HL-60 (cell line): Measurements from ENCODE around the gene ARHGAP21.

Experiments used
- DNase-seq, 2 experiments: peaks; one replicate each; pipeline ENCODE4 v3.0.0-alpha.2; 2010 to 2020; ENCODE audit warnings: low read depth in 1 of 2, low spot score in 1 of 2
- H3K27ac ChIP-seq: fragments of 250-450 bp; sonication (Bioruptor Pico); replicated peaks from 2 replicates; pipeline ENCODE4 v1.5.1; 2020; ENCODE audit warnings: mild to moderate bottlenecking, moderate library complexity
- H3K27me3 ChIP-seq: fragments of 250-450 bp; sonication (Bioruptor Pico); 2 replicates; pipeline ENCODE4 v1.5.1; 2021; ENCODE audit warnings: mild to moderate bottlenecking, moderate library complexity; ENCODE audit not compliant: insufficient read depth, poor library complexity, severe bottlenecking
- H3K4me3 ChIP-seq: replicated peaks from 2 replicates; pipeline ENCODE4 v1.5.1; 2011; ENCODE audit warnings: mild to moderate bottlenecking, control low read depth, low read length; ENCODE audit not compliant: insufficient read depth
- CTCF ChIP-seq: IDR thresholded peaks from one replicate; pipeline ENCODE4 v1.5.1; 2011; ENCODE audit warnings: low read length, control low read depth, inconsistent platforms; ENCODE audit not compliant: insufficient read depth
- GABPA ChIP-seq: IDR thresholded peaks from 2 replicates; pipeline ENCODE4 v1.6.1; 2012; ENCODE audit warnings: low read depth
- POLR2AphosphoS5 ChIP-seq: IDR thresholded peaks from 2 replicates; pipeline ENCODE4 v1.6.1; 2012; ENCODE audit warnings: low read depth
- SPI1 ChIP-seq: IDR thresholded peaks from 2 replicates; pipeline ENCODE4 v1.6.1; 2012; ENCODE audit warnings: low read depth, mild to moderate bottlenecking, borderline replicate concordance
- TF ChIP-seq, protein P1 (sequence below): IDR thresholded peaks from 2 replicates; pipeline ENCODE4 v1.6.1; 2012; ENCODE audit warnings: low read depth; ENCODE audit not compliant: insufficient replicate concordance

ARHGAP21 gene

GRCh38 chr10:24597961-24598360 lies 125.7 kb downstream of the ARHGAP21 start:
- no peaks in the 10 kb centered on the region for H3K27me3 ChIP-seq
- no peak overlapping the region for H3K27ac ChIP-seq
- no peak for TF ChIP-seq GABPA
- TF ChIP-seq, protein P1, sequence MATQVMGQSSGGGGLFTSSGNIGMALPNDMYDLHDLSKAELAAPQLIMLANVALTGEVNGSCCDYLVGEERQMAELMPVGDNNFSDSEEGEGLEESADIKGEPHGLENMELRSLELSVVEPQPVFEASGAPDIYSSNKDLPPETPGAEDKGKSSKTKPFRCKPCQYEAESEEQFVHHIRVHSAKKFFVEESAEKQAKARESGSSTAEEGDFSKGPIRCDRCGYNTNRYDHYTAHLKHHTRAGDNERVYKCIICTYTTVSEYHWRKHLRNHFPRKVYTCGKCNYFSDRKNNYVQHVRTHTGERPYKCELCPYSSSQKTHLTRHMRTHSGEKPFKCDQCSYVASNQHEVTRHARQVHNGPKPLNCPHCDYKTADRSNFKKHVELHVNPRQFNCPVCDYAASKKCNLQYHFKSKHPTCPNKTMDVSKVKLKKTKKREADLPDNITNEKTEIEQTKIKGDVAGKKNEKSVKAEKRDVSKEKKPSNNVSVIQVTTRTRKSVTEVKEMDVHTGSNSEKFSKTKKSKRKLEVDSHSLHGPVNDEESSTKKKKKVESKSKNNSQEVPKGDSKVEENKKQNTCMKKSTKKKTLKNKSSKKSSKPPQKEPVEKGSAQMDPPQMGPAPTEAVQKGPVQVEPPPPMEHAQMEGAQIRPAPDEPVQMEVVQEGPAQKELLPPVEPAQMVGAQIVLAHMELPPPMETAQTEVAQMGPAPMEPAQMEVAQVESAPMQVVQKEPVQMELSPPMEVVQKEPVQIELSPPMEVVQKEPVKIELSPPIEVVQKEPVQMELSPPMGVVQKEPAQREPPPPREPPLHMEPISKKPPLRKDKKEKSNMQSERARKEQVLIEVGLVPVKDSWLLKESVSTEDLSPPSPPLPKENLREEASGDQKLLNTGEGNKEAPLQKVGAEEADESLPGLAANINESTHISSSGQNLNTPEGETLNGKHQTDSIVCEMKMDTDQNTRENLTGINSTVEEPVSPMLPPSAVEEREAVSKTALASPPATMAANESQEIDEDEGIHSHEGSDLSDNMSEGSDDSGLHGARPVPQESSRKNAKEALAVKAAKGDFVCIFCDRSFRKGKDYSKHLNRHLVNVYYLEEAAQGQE: no peak
- no peak for TF ChIP-seq SPI1
- TF ChIP-seq POLR2AphosphoS5: no peak

GRCh38 chr10:24597426-24597825 lies 126.3 kb downstream of the ARHGAP21 start:
- H3K4me3 ChIP-seq: no peak overlapping the region
- H3K27ac ChIP-seq: no peak overlapping the region
- TF ChIP-seq GABPA (no peak), CTCF (no peak), POLR2AphosphoS5 (no peak), SPI1 (no peak)
- TF ChIP-seq, protein P1: no peak
- H3K27me3 ChIP-seq: no peaks in the 10 kb centered on the region
- no peak for DNase-seq

More at GRCh38 chr10:24597961-24598360, 125.7 kb downstream of the ARHGAP21 start:
- H3K4me3 ChIP-seq: no peak overlapping the region
- DNase-seq: no peak

DNA sequence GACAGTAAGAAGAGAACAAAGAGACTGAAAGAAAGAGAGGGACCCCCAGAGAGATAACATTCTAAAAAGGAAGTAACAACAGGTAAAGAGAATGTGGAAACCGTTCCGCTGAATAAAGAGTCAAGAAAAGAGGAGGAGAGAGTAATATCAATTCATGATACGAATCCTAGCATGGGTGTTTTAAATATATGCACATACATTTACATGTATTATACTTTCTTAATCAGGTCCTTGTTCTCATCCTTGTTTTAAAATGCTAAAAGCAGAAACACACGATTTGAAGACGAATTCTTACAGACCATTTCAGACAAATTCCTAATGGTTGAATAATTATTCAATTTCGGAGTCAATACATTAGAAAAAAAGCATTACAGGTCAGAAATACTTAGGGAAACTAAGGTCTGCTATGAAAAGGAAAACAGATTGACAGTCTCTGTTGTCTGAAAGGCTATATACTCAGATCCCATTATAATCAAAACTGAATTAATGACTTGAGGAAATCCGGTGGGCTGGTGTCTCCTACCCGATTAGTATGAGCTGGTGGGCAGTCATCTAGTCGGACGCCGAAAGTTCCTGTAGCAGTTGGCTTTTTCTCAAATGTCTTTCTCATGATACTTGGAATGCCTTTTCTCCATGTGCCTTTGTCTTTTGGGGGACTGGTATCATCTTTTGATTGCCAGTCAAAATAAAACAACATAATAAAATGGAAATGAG lies 127.3 kb downstream of the ARHGAP21 start:
- H3K4me3 ChIP-seq: no peak overlapping the region
- DNase-seq: no peak
- H3K27me3 ChIP-seq: no peaks in the 10 kb centered on the region
- no peak overlapping the region for H3K27ac ChIP-seq
- TF ChIP-seq CTCF: no peak
- TF ChIP-seq GABPA: no peak
- TF ChIP-seq SPI1: no peak

DNA sequence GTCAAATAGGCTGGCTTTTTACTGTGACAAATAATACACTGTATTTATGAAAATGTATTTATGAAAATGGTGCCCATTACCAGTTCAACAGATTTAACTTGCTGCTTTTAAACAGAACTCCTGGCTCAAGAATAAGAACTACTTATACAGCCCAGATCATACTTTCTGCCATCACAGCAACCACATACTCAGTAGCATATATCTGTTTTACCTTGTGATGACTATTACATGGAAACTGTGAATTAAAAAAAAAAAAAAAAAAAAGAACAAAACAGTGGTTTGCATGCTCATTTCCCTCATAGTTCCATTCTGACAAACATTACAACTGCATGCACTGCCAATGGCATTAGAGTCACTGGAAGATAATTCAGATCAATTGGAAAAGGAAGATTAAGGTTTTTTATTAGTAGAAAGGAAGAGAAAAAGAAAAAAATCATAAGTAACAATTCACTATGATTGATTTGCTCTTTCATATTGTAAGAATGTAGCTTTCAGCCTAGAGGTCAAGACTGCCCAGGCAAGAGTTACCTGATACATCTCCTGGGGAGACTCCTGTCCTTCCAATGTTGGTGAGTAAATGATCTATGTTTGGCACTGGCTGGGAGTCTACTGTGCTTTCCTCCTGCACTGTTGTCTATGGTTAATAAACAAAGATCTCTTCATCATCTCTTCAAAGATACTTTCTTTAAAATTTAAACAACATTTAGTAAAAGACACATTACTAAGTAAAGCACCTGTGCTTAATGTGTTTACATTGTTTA lies 132.8 kb downstream of the ARHGAP21 start:
- DNase-seq: no peak
- Histone ChIP-seq H3K27ac (no peak overlapping the region), H3K27me3 (no peaks in the 10 kb centered on the region), H3K4me3 (no peak overlapping the region)
- TF ChIP-seq SPI1 (no peak), GABPA (no peak), POLR2AphosphoS5 (no peak), CTCF (no peak)
- TF ChIP-seq, protein P1: no peak
